HepG2 (cell line): ENCODE results near the gene DHRS1. TPM values are rescaled to one million over a fixed set of nuclear protein-coding genes. Genes with fewer than 3 reads are reported as not detected.

ENCODE experiments used
- AFF4 ChIP-seq: sonication (generic); formaldehyde crosslinking; IDR thresholded peaks from 2 replicates; pipeline ENCODE4 v1.4.0; 2020; ENCODE audit warnings: missing genetic modification reagents
- AKAP8 ChIP-seq: sonication (generic); formaldehyde crosslinking; IDR thresholded peaks from 2 replicates; pipeline ENCODE4 v1.5.1; 2020; ENCODE audit warnings: mild to moderate bottlenecking, missing genetic modification reagents
- CHCHD3 ChIP-seq: sonication (generic); formaldehyde crosslinking; IDR thresholded peaks from 2 replicates; pipeline ENCODE4 v1.8.0; 2022; ENCODE audit warnings: mild to moderate bottlenecking, missing genetic modification reagents, moderate library complexity
- FOSL1 ChIP-seq: sonication (generic); formaldehyde crosslinking; IDR thresholded peaks from 2 replicates; pipeline ENCODE4 v1.9.0; 2021; ENCODE audit warnings: missing genetic modification reagents, borderline replicate concordance
- FOXP4 ChIP-seq: sonication (generic); formaldehyde crosslinking; IDR thresholded peaks from 2 replicates; pipeline ENCODE4 v1.4.0; 2020; ENCODE audit warnings: missing genetic modification reagents
- IRF2 ChIP-seq: IDR thresholded peaks from 2 replicates; pipeline ENCODE4 v1.6.1; 2018; ENCODE audit warnings: missing genetic modification reagents, missing compliant biosample characterization
- KAT7 ChIP-seq: IDR thresholded peaks from 2 replicates; pipeline ENCODE4 v1.6.1; 2018; ENCODE audit warnings: borderline replicate concordance, missing compliant biosample characterization
- KDM1A ChIP-seq: IDR thresholded peaks from 2 replicates; pipeline ENCODE4 v1.6.1; 2016; ENCODE audit warnings: missing compliant biosample characterization
- RAD51 ChIP-seq: fragments of 450-650 bp; IDR thresholded peaks from 2 replicates; pipeline ENCODE4 v1.6.1; 2016; ENCODE audit warnings: borderline replicate concordance
- RFXAP ChIP-seq: sonication (generic); formaldehyde crosslinking; IDR thresholded peaks from 2 replicates; pipeline ENCODE4 v1.4.0; 2020; ENCODE audit warnings: missing genetic modification reagents, borderline replicate concordance
- TEAD2 ChIP-seq: sonication (generic); formaldehyde crosslinking; IDR thresholded peaks from 2 replicates; pipeline ENCODE4 v1.9.0; 2021; ENCODE audit warnings: missing genetic modification reagents
- TSC22D2 ChIP-seq: sonication (generic); formaldehyde crosslinking; IDR thresholded peaks from 2 replicates; pipeline ENCODE4 v1.5.1; 2020; ENCODE audit warnings: missing genetic modification reagents, mild to moderate bottlenecking, borderline replicate concordance
- U2AF2 ChIP-seq: fragments of 200-400 bp; formaldehyde crosslinking; IDR thresholded peaks from 2 replicates; pipeline ENCODE4 v1.6.1; 2017; ENCODE audit warnings: low read depth, mild to moderate bottlenecking, low read length
- ZNF12 ChIP-seq: sonication (generic); formaldehyde crosslinking; IDR thresholded peaks from 2 replicates; pipeline ENCODE4 v1.5.0; 2020; ENCODE audit warnings: missing genetic modification reagents
- ZNF333 ChIP-seq: sonication (generic); formaldehyde crosslinking; IDR thresholded peaks from 2 replicates; pipeline ENCODE4 v1.4.0; 2020; ENCODE audit warnings: mild to moderate bottlenecking, missing genetic modification reagents, borderline replicate concordance
- ZNF605 ChIP-seq: sonication (generic); formaldehyde crosslinking; IDR thresholded peaks from 2 replicates; pipeline ENCODE4 v1.8.0; 2022; ENCODE audit warnings: mild to moderate bottlenecking, missing genetic modification reagents
- ZNF770 ChIP-seq: sonication (generic); formaldehyde crosslinking; IDR thresholded peaks from 2 replicates; pipeline ENCODE4 v1.5.0; 2020; ENCODE audit warnings: mild to moderate bottlenecking, missing genetic modification reagents
- ZNF772 ChIP-seq: sonication (generic); formaldehyde crosslinking; IDR thresholded peaks from 2 replicates; pipeline ENCODE4 v1.5.0; 2020; ENCODE audit warnings: mild to moderate bottlenecking, missing genetic modification reagents
- ZSCAN31 ChIP-seq: sonication (generic); formaldehyde crosslinking; IDR thresholded peaks from 2 replicates; pipeline ENCODE4 v1.5.0; 2020; ENCODE audit warnings: low read depth, mild to moderate bottlenecking, missing genetic modification reagents
- polyA plus RNA-seq, 8 experiments: library from polyadenylated mRNA; depleted of rRNA in 3 of 8; stranded (reverse) in 7 of 8; unstranded in 1 of 8; fragments of >200 nt; fragmentation: Illumina TruSeq in 4 of 8; extraction: Trizol in 4 of 8; gene quantifications; 2 replicates each; pipeline versions ENCODE4 v1.2.1 to v1.2.3, GENCODE V29; 2011 to 2016; ENCODE audit warnings: low read depth in 4 of 8, missing spikeins in 1 of 8, mixed read lengths in 1 of 8; ENCODE audit not compliant: insufficient read depth in 1 of 8
- total RNA-seq, 5 experiments: library from RNA; depleted of rRNA; stranded (reverse); fragments of >200 nt; fragmentation: Illumina TruSeq; extraction: Trizol; gene quantifications; 2 replicates each; pipeline ENCODE4 v1.2.3, GENCODE V29; 2016; ENCODE audit warnings: low read depth in 1 of 5
- TF ChIP-seq, protein P1 (sequence below): sonication (generic); formaldehyde crosslinking; IDR thresholded peaks from 2 replicates; pipeline ENCODE4 v1.4.0; 2020; ENCODE audit warnings: missing genetic modification reagents, borderline replicate concordance

Gene DHRS1
- total and polyA plus RNA-seq, 2 of the 13 experiments (the other 11 are each of a cell fraction or from before 2014, with no cell fraction given), result 49.8 to 60.8 TPM

GRCh38 chr14:24243336-24243836 is 56.2 kb downstream of the DHRS1 start (continued):
- TF ChIP-seq U2AF2, result peak; percentile 36; the same call in 1 of the 2 replicates
- TF ChIP-seq ZNF605, result no peak; the same call in 1 of the 2 replicates
- TF ChIP-seq KAT7 (CRISPR knock-in tag), result peak; percentile 29; the same call in 1 of the 2 replicates
- no peak for TF ChIP-seq CHCHD3 (CRISPR knock-in tag)
- TF ChIP-seq ZSCAN31 (CRISPR knock-in tag), result no peak
- TF ChIP-seq TSC22D2, result 0 out of 2 replicates have a peak, but pooled peaks have one; percentile 53
- peak; percentile 10; the same call in 1 of the 2 replicates for TF ChIP-seq FOSL1 (CRISPR knock-in tag)
- TF ChIP-seq RAD51, result peak; percentile 26; the same call in 1 of the 2 replicates
- TF ChIP-seq IRF2 (CRISPR knock-in tag), result peak; percentile 20; the same call in 1 of the 2 replicates
- peak; percentile 87 for TF ChIP-seq ZNF333
- 0 out of 2 replicates have a peak, but pooled peaks have one; percentile 2 for TF ChIP-seq ZNF12 (CRISPR knock-in tag)
- TF ChIP-seq KDM1A (CRISPR knock-in tag), result 0 out of 2 replicates have a peak, but pooled peaks have one; percentile 7
- no peak for TF ChIP-seq TEAD2 (CRISPR knock-in tag)
- TF ChIP-seq FOXP4 (CRISPR knock-in tag), result peak; percentile 7; the same call in 1 of the 2 replicates
- TF ChIP-seq ZNF772 (CRISPR knock-in tag), result peak; percentile 51
- TF ChIP-seq ZNF770 (CRISPR knock-in tag), result peak; percentile 95
- TF ChIP-seq, protein P1, sequence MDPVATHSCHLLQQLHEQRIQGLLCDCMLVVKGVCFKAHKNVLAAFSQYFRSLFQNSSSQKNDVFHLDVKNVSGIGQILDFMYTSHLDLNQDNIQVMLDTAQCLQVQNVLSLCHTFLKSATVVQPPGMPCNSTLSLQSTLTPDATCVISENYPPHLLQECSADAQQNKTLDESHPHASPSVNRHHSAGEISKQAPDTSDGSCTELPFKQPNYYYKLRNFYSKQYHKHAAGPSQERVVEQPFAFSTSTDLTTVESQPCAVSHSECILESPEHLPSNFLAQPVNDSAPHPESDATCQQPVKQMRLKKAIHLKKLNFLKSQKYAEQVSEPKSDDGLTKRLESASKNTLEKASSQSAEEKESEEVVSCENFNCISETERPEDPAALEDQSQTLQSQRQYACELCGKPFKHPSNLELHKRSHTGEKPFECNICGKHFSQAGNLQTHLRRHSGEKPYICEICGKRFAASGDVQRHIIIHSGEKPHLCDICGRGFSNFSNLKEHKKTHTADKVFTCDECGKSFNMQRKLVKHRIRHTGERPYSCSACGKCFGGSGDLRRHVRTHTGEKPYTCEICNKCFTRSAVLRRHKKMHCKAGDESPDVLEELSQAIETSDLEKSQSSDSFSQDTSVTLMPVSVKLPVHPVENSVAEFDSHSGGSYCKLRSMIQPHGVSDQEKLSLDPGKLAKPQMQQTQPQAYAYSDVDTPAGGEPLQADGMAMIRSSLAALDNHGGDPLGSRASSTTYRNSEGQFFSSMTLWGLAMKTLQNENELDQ, result no peak
- 0 out of 2 replicates have a peak, but pooled peaks have one; percentile 1 for TF ChIP-seq RFXAP
- 0 out of 2 replicates have a peak, but pooled peaks have one; percentile 11 for TF ChIP-seq AFF4 (CRISPR knock-in tag)
- peak; percentile 3 for TF ChIP-seq AKAP8 (CRISPR knock-in tag)
